A673 (cell line): ENCODE results near the gene TSHZ2.

ENCODE experiments used
- EZH2 ChIP-seq: fragments of 200-600 bp; sonication (generic); IDR thresholded peaks from 2 replicates; pipeline ENCODE4 v1.6.1; 2017; ENCODE audit warnings: borderline replicate concordance, low read depth, mild to moderate bottlenecking, mixed read lengths, antibody characterized with exemption, low read length; ENCODE audit not compliant: poor library complexity, severe bottlenecking
- TF ChIP-seq, protein P1 (sequence below): fragments of 300-800, 200-600 bp; sonication (generic); conservative IDR thresholded peaks from 2 replicates; pipeline ENCODE4 v1.5.1; 2017; ENCODE audit warnings: low read depth, mild to moderate bottlenecking, antibody characterized with exemption, low read length, moderate library complexity, mixed read lengths

DNA sequence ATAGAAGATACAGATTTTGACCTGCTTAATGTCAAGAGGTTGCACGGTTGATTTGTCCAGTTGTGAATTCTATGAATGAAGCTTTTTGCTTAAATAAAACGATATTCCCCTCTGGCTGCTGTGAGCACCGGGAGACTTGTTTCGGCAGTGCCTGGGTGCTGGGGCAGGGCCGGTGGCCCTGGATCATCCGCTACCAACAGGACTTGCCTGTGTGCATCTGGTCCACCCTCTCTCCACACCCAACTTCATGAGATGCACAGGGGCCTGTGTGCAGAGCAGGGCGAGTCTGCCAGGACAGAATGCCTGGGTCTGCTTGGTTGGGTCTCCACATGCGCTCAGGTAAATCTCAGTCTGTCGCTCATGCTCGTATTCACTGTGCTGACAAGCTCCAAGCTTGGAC is 65.5 kb downstream of the TSHZ2 start:
- TF ChIP-seq, protein P1, sequence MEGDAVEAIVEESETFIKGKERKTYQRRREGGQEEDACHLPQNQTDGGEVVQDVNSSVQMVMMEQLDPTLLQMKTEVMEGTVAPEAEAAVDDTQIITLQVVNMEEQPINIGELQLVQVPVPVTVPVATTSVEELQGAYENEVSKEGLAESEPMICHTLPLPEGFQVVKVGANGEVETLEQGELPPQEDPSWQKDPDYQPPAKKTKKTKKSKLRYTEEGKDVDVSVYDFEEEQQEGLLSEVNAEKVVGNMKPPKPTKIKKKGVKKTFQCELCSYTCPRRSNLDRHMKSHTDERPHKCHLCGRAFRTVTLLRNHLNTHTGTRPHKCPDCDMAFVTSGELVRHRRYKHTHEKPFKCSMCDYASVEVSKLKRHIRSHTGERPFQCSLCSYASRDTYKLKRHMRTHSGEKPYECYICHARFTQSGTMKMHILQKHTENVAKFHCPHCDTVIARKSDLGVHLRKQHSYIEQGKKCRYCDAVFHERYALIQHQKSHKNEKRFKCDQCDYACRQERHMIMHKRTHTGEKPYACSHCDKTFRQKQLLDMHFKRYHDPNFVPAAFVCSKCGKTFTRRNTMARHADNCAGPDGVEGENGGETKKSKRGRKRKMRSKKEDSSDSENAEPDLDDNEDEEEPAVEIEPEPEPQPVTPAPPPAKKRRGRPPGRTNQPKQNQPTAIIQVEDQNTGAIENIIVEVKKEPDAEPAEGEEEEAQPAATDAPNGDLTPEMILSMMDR, result no peak
- TF ChIP-seq EZH2, result no peak
